NB4 (cell line): ENCODE measurements around the gene GAPDHS.

Source experiments
- DNase-seq: peaks from one replicate; pipeline ENCODE4 v3.0.0; 2010; ENCODE audit warnings: low read depth
- H3K4me3 ChIP-seq: one replicate; pipeline ENCODE4 v1.5.1; 2011; ENCODE audit warnings: mild to moderate bottlenecking, low read depth, low read length, moderate library complexity
- MAX ChIP-seq: IDR thresholded peaks from 2 replicates; pipeline ENCODE4 v1.6.1; 2011; ENCODE audit warnings: low read depth, low read length
- MYC ChIP-seq: IDR thresholded peaks from 2 replicates; pipeline ENCODE4 v1.6.1; 2011; ENCODE audit warnings: low read depth, low read length
- POLR2A ChIP-seq: IDR thresholded peaks from 2 replicates; pipeline ENCODE4 v1.6.1; 2011; ENCODE audit warnings: mild to moderate bottlenecking; ENCODE audit not compliant: insufficient read length; ENCODE audit errors: extremely low read depth
- TF ChIP-seq, protein P1 (sequence below): IDR thresholded peaks from one replicate; pipeline ENCODE4 v1.5.1; 2012; ENCODE audit warnings: low read depth, low read length

GAPDHS gene

GRCh38 chr19:35508129-35508528, 25.1 kb upstream of the GAPDHS start:
- no peak overlapping the region for H3K4me3 ChIP-seq
- TF ChIP-seq POLR2A (no peak), MAX (no peak), MYC (no peak)
- TF ChIP-seq, protein P1, sequence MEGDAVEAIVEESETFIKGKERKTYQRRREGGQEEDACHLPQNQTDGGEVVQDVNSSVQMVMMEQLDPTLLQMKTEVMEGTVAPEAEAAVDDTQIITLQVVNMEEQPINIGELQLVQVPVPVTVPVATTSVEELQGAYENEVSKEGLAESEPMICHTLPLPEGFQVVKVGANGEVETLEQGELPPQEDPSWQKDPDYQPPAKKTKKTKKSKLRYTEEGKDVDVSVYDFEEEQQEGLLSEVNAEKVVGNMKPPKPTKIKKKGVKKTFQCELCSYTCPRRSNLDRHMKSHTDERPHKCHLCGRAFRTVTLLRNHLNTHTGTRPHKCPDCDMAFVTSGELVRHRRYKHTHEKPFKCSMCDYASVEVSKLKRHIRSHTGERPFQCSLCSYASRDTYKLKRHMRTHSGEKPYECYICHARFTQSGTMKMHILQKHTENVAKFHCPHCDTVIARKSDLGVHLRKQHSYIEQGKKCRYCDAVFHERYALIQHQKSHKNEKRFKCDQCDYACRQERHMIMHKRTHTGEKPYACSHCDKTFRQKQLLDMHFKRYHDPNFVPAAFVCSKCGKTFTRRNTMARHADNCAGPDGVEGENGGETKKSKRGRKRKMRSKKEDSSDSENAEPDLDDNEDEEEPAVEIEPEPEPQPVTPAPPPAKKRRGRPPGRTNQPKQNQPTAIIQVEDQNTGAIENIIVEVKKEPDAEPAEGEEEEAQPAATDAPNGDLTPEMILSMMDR = no peak
- DNase-seq = no peak

- no peak overlapping the region for H3K4me3 ChIP-seq
- no peak for DNase-seq
- no peak for TF ChIP-seq MAX
- TF ChIP-seq, protein P1 = no peak
- TF ChIP-seq POLR2A = no peak
- TF ChIP-seq MYC = no peak
These were observed 24.1 kb upstream of the GAPDHS start for GRCh38 chr19:35509018-35509652.

DNA sequence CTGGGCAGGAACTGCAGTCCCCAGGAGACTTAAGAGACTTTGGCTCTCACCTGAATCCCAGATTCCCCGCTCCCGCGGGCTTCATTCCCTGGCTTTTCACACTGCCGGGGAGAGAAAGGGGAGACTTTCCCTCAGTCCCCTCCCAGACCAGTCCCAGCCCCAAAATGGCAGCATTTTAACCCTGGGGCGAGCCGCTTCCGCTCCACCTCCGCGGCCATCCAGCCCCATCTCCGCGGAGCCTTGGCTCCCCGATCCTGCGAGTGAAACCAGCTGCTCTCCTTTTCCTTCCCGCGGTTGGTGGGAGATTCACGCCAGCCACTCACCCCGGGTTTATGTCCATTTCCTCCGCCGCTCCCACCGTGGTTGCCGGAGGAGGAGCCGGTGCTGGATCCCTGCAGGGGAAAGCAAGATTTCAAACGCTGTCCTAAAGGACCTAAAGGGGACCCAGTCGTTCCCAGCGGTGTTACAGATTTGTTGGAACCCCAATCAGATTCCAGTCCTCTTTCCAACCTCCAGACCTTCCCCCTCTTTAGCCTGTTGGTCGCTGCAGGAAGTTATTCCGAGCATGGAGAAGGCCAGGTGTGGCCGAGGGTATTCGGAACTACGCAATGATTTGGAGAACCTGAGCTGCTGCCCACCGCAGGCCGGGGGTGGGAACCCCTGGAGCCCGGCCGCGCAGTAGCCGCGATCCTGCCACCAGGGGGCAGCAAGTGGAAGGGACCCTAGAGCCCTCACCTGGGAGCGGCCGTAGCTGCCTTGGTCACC, 23.2 kb upstream of the GAPDHS start:
- DNase-seq = peak; percentile 28
- TF ChIP-seq, protein P1 = peak; percentile 67
- TF ChIP-seq MAX (no peak), MYC (no peak), POLR2A (no peak)
- no peak overlapping the region for H3K4me3 ChIP-seq

GRCh38 chr19:35510626-35510964, 22.7 kb upstream of the GAPDHS start:
- no peak overlapping the region for H3K4me3 ChIP-seq
- TF ChIP-seq, protein P1 = no peak
- no peak for TF ChIP-seq MYC
- no peak for DNase-seq

DNA sequence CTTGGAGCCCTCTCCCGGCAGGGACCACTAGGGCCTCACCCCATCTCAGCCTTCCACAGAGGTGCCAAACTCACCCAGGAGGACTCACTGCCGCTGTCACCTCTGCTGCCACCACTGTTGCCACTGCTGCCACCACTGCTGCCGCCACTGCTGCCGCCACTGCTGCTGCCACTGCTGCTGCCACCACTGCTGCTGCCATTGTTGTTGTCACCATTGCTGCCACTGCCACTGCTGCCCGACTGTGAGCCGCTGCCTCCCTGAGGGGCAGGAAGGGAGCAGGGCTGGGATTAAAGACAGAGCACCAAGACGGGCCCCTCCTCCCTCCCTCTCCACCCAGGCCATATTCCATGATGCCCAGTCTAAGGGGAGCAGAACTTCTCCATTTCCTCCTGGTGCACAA, 21.9 kb upstream of the GAPDHS start:
- TF ChIP-seq MAX = no peak
- TF ChIP-seq MYC = no peak
- TF ChIP-seq, protein P1 = no peak
- TF ChIP-seq POLR2A = no peak
- DNase-seq = no peak
- H3K4me3 ChIP-seq = no peak overlapping the region
